ENCODE results near the gene GTF2F2.

GTF2F2 gene

DNA sequence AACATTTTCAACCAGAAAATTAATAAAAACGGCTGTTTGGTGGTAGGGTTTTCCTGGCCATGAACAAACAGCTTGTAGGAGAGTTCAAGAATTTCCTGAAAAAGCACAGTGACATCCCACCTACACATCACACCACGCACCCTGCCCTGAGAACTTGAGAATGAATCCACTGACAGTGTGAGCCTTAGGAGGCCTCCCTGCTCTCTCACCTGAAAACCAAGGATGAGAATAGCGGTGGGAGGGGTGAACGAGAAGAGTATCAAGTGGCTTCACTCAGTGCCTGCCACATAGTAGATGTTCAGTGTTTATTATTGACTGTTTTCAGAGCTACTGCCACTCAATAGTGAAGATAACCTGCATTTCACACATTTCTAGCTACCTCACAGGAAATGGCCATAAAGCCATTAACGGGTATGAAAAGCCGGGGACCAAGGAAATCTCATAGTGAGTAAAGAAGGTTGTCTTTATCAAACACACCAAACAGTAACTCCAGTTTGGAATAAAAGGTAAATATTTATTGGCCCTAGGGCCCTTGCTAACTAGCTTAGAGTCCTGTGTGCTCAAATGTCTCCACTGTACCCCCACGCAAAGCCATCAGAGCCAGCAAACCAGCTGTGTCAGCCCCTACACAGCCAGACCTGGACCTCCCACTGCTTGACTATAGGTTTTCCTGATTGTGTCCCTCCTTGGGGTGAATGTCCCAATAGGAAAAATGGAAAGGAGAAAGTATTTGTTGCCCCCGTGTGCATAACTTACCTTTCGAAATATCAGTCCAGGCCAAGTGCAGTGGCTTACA lies 180.1 kb downstream of the GTF2F2 start:
- DNase-seq (ENCODE audit: low spot score): no peak

- DNase-seq (ENCODE audit: low spot score): no peak
These were observed 181.0 kb downstream of the GTF2F2 start for GRCh38 chr13:45301263-45301662.

DNA sequence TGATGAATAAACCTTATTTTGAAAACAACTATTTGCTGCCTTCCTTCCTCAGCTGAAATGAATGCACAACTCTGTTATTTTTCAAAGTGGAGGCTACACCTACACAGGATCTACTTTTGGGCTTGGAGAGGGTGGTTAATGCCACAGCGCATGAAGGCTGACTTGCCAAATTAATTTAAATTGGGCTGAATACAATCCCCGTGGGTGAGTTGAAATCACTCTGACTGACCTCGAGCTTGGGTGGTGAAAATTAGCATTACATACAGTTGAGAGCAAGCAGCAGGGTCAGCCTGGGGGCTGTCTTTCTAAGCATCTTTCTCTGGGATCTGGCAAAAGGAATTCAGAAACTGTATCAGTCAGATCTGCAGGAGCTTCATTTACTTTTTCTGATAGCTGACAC lies 182.2 kb downstream of the GTF2F2 start:
- DNase-seq (ENCODE audit: low spot score): no peak

DNA sequence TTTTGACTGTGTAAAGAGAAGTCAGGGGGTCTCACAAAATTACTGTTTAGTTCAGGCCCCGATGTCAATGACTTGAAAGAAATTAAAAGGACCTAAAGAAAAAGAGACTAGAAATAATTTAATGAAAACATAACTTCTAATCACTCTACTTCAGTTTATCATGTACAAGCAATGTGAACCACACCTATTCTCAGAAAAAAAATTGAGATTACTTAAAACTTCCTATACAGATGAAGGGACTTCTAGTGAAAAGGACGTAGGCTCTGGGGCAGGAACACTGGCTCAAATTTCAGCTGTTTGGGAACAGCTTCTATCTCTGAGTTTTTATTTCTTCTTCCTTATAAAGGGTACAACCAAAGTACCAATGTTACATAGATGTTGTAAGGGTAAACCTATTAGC lies 182.7 kb downstream of the GTF2F2 start:
- no peak for DNase-seq (ENCODE audit: low spot score)

- no peak for DNase-seq (ENCODE audit: low spot score)
These were observed 183.6 kb downstream of the GTF2F2 start for GRCh38 chr13:45303866-45304265.

GRCh38 chr13:45305079-45305478 lies 184.8 kb downstream of the GTF2F2 start:
- DNase-seq (ENCODE audit: low spot score): no peak

DNA sequence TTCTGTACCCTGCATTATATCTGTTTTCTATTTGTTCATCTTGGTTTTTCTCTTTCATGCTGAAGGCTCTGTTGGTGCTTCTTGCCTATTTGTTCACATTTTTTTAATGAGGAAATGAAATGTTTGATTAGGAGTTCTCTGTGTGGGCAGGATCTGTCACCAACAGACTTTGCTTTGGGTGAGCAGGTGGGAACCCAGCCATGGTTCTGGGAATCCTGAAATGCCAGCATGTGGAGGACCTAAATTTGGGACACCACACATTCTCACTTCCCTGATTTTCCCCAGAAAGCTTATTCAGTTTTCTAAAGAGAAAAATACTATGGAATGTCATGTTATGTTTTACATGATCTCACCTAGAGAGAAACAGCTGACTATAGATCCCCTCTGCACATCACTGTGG lies 186.7 kb downstream of the GTF2F2 start:
- DNase-seq (ENCODE audit: low spot score): no peak

DNA sequence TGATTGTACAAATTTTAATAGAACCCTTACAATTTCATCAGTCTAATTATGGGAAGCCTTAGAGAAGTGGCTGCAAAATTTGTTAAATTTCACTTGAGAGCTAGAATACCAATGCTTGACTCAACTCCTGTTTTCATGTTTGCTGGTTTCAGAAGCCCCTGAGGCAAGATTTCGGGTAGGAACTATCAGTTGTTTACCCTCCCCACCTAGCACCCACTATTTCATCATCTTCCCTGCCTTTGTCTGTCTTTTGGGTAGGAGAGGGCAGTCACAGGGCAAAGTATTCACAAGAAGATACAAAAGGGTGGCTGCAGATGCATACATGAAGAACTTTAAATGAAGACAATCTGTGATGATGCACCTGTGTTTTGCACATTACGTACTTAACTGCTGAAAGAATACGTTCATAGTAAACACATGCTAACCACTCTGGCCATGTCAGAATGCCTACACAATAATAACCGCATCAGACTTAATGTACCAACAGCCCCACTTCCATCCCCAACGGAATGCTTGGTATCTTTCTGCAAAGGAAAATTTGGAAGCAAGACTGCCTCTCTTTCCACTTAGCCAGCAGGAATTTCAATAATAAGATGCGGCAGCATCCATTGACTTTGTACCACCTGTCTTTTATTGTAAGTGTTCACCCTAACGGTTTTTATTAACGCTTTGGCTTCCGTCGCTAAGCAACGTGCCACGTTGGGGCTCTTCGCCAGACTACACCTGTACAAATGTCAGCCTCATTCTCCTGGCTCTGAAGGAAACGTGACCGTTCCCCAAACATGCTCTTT lies 190.2 kb downstream of the GTF2F2 start:
- DNase-seq (ENCODE audit: low spot score): no peak

- no peak for DNase-seq (ENCODE audit: low spot score)
These were observed 194.5 kb downstream of the GTF2F2 start for GRCh38 chr13:45314822-45315221.

- DNase-seq (ENCODE audit: low spot score): no peak
These were observed 195.3 kb downstream of the GTF2F2 start for GRCh38 chr13:45315520-45316167.

- DNase-seq (ENCODE audit: low spot score): no peak
These were observed 196.0 kb downstream of the GTF2F2 start for GRCh38 chr13:45316338-45316737.

DNA sequence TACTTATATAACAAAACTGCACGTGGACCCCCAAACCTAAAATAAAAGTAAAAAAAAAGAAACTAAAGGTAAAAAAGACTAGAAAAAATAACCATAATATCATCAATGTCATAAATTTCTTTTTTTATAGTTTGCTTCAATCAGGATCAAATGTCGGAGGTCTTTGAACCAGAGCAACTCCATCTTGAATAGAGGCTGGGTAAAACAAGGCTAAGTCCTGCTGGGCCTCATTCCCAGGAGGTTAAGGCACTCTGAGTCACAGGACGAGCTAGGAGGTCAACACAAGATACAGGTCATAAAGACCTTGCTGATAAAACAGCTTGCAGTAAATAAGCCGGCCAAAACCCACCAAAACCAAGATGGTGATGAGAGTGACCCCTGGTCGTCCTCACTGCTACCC lies 196.7 kb downstream of the GTF2F2 start:
- no peak for DNase-seq (ENCODE audit: low spot score)

DNA sequence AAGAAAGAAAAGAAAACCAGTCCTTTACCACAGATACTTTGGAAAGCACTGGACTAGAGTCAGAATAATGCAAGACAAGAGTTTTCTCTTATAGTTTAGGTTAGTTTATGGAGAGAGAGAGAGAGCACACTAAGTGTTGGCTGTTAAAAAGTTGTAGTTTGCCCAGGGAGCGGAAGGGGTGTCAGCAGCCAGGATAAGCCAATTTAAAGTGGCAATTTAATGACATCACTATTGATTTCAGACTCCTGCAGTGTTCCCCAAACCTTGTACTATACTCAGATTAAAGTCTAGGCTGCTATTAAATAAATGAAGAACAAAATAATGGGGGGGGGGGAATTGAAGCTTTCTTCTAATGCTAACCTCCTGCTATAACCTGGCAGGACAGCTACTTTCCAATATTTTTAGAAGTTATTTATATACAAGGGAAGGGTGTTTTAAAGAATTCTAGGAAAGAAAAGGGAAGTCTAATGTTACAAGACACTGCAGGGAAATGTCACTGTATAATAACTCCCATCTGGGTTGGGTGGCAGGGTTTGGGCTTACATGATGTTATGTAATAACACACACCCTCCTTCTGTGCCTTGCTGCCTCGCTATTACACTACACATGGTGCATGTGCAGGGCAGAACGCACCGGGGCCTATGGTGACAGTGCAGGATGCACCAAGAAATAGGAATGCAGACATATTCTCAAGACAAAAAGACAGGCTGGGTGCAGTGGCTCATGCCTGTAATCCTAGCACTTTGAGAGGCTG lies 200.7 kb downstream of the GTF2F2 start:
- no peak for DNase-seq (ENCODE audit: low spot score)

- peak; percentile 88 for DNase-seq (ENCODE audit: low spot score)
These were observed 205.5 kb downstream of the GTF2F2 start for GRCh38 chr13:45325806-45326205.

GRCh38 chr13:45327253-45327955 lies 207.1 kb downstream of the GTF2F2 start:
- DNase-seq (ENCODE audit: low spot score): no peak

DNA sequence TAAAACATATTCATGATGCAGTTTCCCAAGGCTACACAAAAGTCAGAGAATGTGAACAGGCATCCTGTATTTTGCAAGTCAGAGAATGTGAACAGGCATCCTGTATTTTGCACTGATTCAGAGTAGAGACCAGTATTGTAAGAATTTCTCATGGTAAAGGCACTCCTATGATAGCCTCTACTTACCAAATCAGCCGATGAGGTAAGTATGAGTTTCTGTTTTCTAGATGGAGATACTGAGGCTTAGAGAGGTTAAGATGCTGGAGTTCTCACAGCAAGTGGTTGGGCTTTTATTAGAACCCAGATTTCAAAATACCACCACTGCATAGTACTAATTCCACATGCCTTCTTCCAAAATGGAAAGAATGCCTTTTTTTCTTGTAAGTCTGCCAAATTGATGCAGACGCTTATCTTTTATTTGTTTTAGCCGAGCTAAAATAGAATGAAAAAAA lies 208.4 kb downstream of the GTF2F2 start:
- DNase-seq (ENCODE audit: low spot score): peak; percentile 44

GRCh38 chr13:45331123-45331619 lies 210.9 kb downstream of the GTF2F2 start:
- DNase-seq (ENCODE audit: low spot score): no peak

DNA sequence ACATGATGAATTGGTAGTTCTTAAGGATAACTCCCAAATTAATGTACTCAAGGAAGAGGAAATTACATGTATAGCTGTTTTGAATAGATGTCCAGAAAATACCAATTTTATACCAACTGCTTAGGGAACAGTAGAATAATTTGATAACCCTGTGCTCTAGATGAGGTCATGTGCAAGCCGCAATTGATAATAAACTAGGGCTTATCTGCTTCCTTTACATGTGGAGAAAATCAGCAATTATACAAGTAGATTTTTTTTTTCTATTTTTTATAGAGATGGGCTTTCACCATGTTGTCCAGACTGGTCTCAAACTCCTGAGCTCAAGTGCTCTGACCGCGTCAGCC lies 211.4 kb downstream of the GTF2F2 start:
- no peak for DNase-seq (ENCODE audit: low spot score)

DNA sequence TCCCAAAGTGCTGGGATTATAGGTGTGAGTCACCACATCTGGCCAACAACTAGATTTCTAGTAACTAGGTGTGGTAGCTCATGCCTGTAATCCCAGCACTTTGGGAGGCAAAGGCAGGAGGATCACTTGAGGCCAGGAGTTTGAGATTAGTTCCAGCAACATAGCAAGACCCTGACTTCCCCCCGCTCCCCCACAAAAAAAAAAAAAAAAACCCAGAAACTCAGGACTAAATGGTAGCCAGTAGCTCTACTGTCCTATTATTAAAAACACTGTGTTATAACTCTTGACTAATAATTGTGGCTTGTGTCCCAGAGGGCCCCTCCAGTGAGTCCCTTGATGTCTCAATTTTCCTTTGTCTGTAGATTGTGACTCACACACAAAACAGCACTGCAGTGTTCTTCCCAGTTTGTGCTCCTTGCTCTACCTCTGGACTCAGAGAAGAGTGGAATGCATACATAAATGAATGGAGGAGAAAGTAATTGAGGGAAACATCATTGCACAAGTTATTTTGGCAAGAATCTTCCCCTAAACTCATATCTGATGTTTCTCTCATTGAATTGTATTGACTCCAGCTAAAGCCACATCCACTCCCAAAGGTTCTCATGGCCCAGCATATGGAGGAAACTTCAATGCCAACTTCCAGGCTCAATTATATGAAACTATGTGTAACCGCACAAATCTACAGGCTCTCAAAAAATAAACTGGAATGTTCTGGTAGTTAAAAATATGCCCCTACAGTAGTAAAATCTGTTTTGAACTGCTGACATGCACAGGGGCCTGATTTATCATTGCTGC lies 211.9 kb downstream of the GTF2F2 start:
- peak; percentile 37 for DNase-seq (ENCODE audit: low spot score)

- DNase-seq (ENCODE audit: low spot score): no peak
These were observed 212.5 kb downstream of the GTF2F2 start for GRCh38 chr13:45332831-45333219.

All from hepatic stellate cell (primary cell).